Activated T-cell treated with anti-CD3 and anti-CD28 coated beads, Interleukin-2, amount 50 U/mL, for 72 hours (primary cell): ENCODE data around the gene RRP1. TPM values are rescaled to one million over a fixed set of nuclear protein-coding genes. Genes with fewer than 3 reads are reported as not detected.
"Not testable (repeated sequence)": the region's sequence is repeated elsewhere in the genome, so short reads cannot be mapped to it uniquely, and the experiment has no call there.

ENCODE experiments used
- ATAC-seq, 2 donors: fragments of 150-1000 bp; cut with Tn5 transposase; replicated peaks in 1 of 2; 2 replicates each; pipeline ENCODE4 v1.10.0; 2021; ENCODE audit warnings: moderate library complexity in 2 of 2, mild to moderate bottlenecking in 1 of 2
- DNase-seq, 2 donors: peaks; one replicate each; pipeline ENCODE4 v3.0.0; 2021 to 2022; ENCODE audit warnings: mixed read lengths in 1 of 2
- H3K27ac Mint-ChIP-seq: one replicate; pipeline ENCODE4 v1.8.0; 2022; ENCODE audit warnings: mild to moderate bottlenecking, moderate library complexity, mixed read lengths
- H3K27me3 Mint-ChIP-seq: one replicate; pipeline ENCODE4 v1.8.0; 2022; ENCODE audit warnings: low read depth, mixed read lengths
- H3K36me3 Mint-ChIP-seq, 2 donors: one replicate each; pipeline ENCODE4 v1.8.0; 2022; ENCODE audit warnings: mixed read lengths in 2 of 2, mild to moderate bottlenecking in 1 of 2; ENCODE audit not compliant: insufficient read depth in 2 of 2
- H3K4me1 Mint-ChIP-seq: one replicate; pipeline ENCODE4 v1.8.0; 2022; ENCODE audit warnings: low read depth, mixed read lengths
- H3K4me3 Mint-ChIP-seq, 2 donors: one replicate each; pipeline ENCODE4 v1.8.0; 2022; ENCODE audit warnings: mild to moderate bottlenecking in 2 of 2, mixed read lengths in 2 of 2, moderate library complexity in 2 of 2
- H3K9me3 Mint-ChIP-seq, 2 donors: one replicate each; pipeline ENCODE4 v1.8.0; 2022; ENCODE audit warnings: mixed read lengths in 2 of 2
- total RNA-seq, 2 donors: library from RNA; stranded (reverse); gene quantifications; one replicate each; pipeline ENCODE4 v1.2.3, GENCODE V29; 2022

The RRP1 gene
- total RNA-seq, 2 donors from 2014 or later: 30.3 to 41.9 TPM

- ATAC-seq (no peak), DNase-seq (no peak)
- Mint-ChIP-seq H3K9me3 (peaks cover 5 to 6% of the 10 kb centered on the region in 2 donors), H3K27me3 (peaks cover 6% of the 10 kb centered on the region), H3K27ac (no peak overlapping the region), H3K4me1 (peaks cover 12% of the 10 kb centered on the region), H3K4me3 (no peak overlapping the region), H3K36me3 (peaks cover 4 to 7% of the 10 kb centered on the region in 2 donors)
Measured at GRCh38 chr21:43814215-43815106, 25.1 kb downstream of the RRP1 start.

- Mint-ChIP-seq H3K4me3 (no peak overlapping the region), H3K27me3 (peaks cover 6% of the 10 kb centered on the region), H3K36me3 (peaks cover 4 to 7% of the 10 kb centered on the region in 2 donors), H3K9me3 (peaks cover 5 to 6% of the 10 kb centered on the region in 2 donors), H3K4me1 (peaks cover 12% of the 10 kb centered on the region), H3K27ac (no peak overlapping the region)
- no peak for DNase-seq
- no peak for ATAC-seq
Measured at GRCh38 chr21:43815107-43815613, 25.8 kb downstream of the RRP1 start.

GRCh38 chr21:43815991-43816390, 26.6 kb downstream of the RRP1 start:
- peaks cover 4 to 7% of the 10 kb centered on the region in 2 donors for H3K36me3 Mint-ChIP-seq
- DNase-seq: no peak
- ATAC-seq: no peak
- H3K27me3 Mint-ChIP-seq: peaks cover 6% of the 10 kb centered on the region
- H3K4me1 Mint-ChIP-seq: peaks cover 6% of the 10 kb centered on the region
- peaks cover 5 to 6% of the 10 kb centered on the region in 2 donors for H3K9me3 Mint-ChIP-seq
- H3K27ac Mint-ChIP-seq: no peak overlapping the region
- H3K4me3 Mint-ChIP-seq: no peak overlapping the region

GRCh38 chr21:43816611-43817071, 27.3 kb downstream of the RRP1 start:
- peaks cover 5% of the 10 kb centered on the region for H3K4me1 Mint-ChIP-seq
- peaks cover 4 to 7% of the 10 kb centered on the region in 2 donors for H3K36me3 Mint-ChIP-seq
- no peak overlapping the region for H3K4me3 Mint-ChIP-seq
- peaks cover 6% of the 10 kb centered on the region for H3K27me3 Mint-ChIP-seq
- no peak for DNase-seq
- H3K27ac Mint-ChIP-seq: no peak overlapping the region
- ATAC-seq: peak in 1 of 2 donors; percentile 10
- peaks cover 5 to 6% of the 10 kb centered on the region in 2 donors for H3K9me3 Mint-ChIP-seq

- Mint-ChIP-seq H3K9me3 (peaks cover 5 to 6% of the 10 kb centered on the region in 2 donors), H3K27ac (no peak overlapping the region), H3K4me1 (peaks cover 3% of the 10 kb centered on the region), H3K4me3 (no peak overlapping the region), H3K36me3 (peaks cover 4 to 7% of the 10 kb centered on the region in 2 donors), H3K27me3 (peaks cover 6% of the 10 kb centered on the region)
- DNase-seq (no peak), ATAC-seq (no peak)
Measured at GRCh38 chr21:43817157-43818086, 28.0 kb downstream of the RRP1 start.

GRCh38 chr21:43818685-43819084, 29.3 kb downstream of the RRP1 start:
- H3K27me3 Mint-ChIP-seq: peaks cover 6% of the 10 kb centered on the region
- H3K36me3 Mint-ChIP-seq: peaks cover 4 to 7% of the 10 kb centered on the region in 2 donors
- no peaks in the 10 kb centered on the region for H3K4me1 Mint-ChIP-seq
- H3K9me3 Mint-ChIP-seq: peaks cover 5 to 6% of the 10 kb centered on the region in 2 donors
- DNase-seq: no peak
- H3K27ac Mint-ChIP-seq: no peak overlapping the region
- no peak overlapping the region for H3K4me3 Mint-ChIP-seq
- ATAC-seq: no peak

GRCh38 chr21:43819511-43820405, 30.4 kb downstream of the RRP1 start:
- no peak for ATAC-seq
- peaks cover 5 to 6% of the 10 kb centered on the region in 2 donors for H3K9me3 Mint-ChIP-seq
- no peak for DNase-seq

GRCh38 chr21:43820466-43820865, 31.1 kb downstream of the RRP1 start:
- H3K36me3 Mint-ChIP-seq: peaks cover 4 to 7% of the 10 kb centered on the region in 2 donors
- DNase-seq (no peak), ATAC-seq (no peak)
- H3K4me3 Mint-ChIP-seq: no peak overlapping the region
- H3K27me3 Mint-ChIP-seq: peaks cover 6% of the 10 kb centered on the region
- no peaks in the 10 kb centered on the region for H3K4me1 Mint-ChIP-seq
- peaks cover 5 to 6% of the 10 kb centered on the region in 2 donors for H3K9me3 Mint-ChIP-seq
- H3K27ac Mint-ChIP-seq: no peak overlapping the region

More at GRCh38 chr21:43819511-43820405, 30.4 kb downstream of the RRP1 start:
- Mint-ChIP-seq H3K4me1 (no peaks in the 10 kb centered on the region), H3K4me3 (no peak overlapping the region), H3K27me3 (peaks cover 6% of the 10 kb centered on the region), H3K27ac (no peak overlapping the region), H3K36me3 (peaks cover 4 to 7% of the 10 kb centered on the region in 2 donors)

GRCh38 chr21:43822166-43822565, 32.8 kb downstream of the RRP1 start:
- not testable (repeated sequence) for DNase-seq, ATAC-seq, H3K4me3 Mint-ChIP-seq, H3K9me3 Mint-ChIP-seq, H3K4me1 Mint-ChIP-seq, H3K27me3 Mint-ChIP-seq, H3K36me3 Mint-ChIP-seq, H3K27ac Mint-ChIP-seq

GRCh38 chr21:43822741-43823140, 33.4 kb downstream of the RRP1 start:
- not testable (repeated sequence) for DNase-seq, H3K9me3 Mint-ChIP-seq, H3K27me3 Mint-ChIP-seq, H3K4me3 Mint-ChIP-seq, H3K4me1 Mint-ChIP-seq, H3K36me3 Mint-ChIP-seq, H3K27ac Mint-ChIP-seq, ATAC-seq

GRCh38 chr21:43824333-43825241, 35.2 kb downstream of the RRP1 start:
- DNase-seq (no peak), ATAC-seq (no peak)
- H3K4me3 Mint-ChIP-seq: no peak overlapping the region
- H3K4me1 Mint-ChIP-seq: no peaks in the 10 kb centered on the region
- no peaks in the 10 kb centered on the region for H3K9me3 Mint-ChIP-seq
- no peaks in the 10 kb centered on the region for H3K36me3 Mint-ChIP-seq
- H3K27ac Mint-ChIP-seq: no peak overlapping the region
- peaks cover 17% of the 10 kb centered on the region for H3K27me3 Mint-ChIP-seq
